AML-193 (cell line): ENCODE data around the gene GFRA1.
"Not testable (repeated sequence)": the region's sequence is repeated elsewhere in the genome, so short reads cannot be mapped to it uniquely, and the experiment has no call there.

ENCODE experiments used
- DNase-seq, 2 experiments: peaks; one replicate each; lab custom pipeline; 2025; lab: John Stamatoyannopoulos, UW

Gene GFRA1

GRCh38 chr10:116067825-116068224 is 205.2 kb downstream of the GFRA1 start:
- DNase-seq: no peak

DNA sequence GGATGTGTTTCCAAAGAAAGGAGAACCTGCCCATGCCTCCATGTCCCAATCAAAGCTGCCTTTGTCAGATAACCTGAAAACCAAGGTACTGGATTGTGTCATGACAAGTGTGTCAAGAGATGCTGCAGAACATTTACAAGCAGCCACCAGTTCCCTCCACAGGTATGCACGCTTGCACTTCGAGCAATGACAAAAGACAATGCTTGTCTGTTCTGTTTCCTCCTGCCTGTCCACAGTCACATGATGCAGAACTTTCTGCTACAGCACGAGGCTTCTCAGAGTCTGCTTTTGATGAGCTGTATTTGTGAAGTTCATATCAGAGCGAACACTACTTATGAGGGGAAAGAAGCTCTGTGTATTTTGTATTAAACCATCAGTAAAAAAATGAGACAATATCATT is 209.9 kb downstream of the GFRA1 start:
- no peak for DNase-seq

GRCh38 chr10:116060864-116061263 is 212.1 kb downstream of the GFRA1 start:
- no peak for DNase-seq

GRCh38 chr10:116059320-116059719 is 213.7 kb downstream of the GFRA1 start:
- DNase-seq: no peak

GRCh38 chr10:116056445-116057293 is 216.3 kb downstream of the GFRA1 start:
- no peak for DNase-seq

- DNase-seq: no peak
These were observed 217.1 kb downstream of the GFRA1 start for GRCh38 chr10:116055917-116056252.

GRCh38 chr10:116055252-116055916 is 217.6 kb downstream of the GFRA1 start:
- no peak for DNase-seq

DNA sequence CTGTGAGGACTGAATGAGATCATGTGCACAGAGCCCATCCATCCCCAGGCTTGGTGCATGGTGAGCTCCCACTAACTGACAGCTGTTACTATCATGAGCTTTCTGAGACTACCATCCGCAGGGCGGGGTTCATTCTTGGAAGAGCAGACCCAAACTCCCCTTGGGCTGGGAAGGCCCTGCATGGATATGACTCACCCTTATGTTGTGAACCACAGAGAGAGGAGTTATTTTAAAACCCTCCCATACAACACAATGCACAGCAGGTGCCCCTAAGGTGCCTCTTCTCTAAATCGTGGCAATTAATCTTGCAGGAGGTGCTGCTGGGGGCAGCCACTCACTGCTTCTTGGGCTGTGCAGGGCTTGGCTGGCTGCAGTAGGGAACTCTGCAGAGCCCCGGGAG is 219.1 kb downstream of the GFRA1 start:
- no peak for DNase-seq

DNA sequence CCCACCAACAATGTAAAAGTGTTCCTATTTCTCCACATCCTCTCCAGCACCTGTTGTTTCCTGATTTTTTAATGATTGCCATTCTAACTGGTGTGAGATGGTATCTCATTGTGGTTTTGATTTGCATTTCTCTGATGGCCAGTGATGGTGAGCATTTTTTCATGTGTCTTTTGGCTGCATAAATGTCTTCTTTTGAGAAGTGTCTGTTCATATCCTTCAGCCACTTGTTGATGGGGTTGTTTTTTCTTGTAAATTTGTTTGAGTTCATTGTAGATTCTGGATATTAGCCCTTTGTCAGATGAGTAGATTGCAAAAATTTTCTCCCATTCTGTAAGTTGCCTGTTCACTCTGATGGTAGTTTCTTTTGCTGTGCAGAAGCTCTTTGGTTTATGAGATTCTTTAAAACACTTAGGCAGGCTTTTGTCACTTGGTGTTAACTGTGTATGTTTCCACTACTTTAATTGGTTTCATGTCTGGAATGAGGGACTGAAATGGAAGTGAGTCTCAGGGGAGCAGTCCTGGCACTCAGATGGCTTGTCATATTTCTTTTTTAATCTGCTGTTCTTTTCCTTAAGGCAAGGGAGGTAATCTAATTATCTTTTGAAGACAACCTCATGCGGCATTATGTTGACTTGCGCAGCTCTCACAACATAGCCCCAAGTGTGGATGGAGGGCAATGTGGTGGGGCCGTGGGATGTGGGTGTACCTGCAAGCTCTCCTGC is 219.8 kb downstream of the GFRA1 start:
- DNase-seq: not testable (repeated sequence)

DNA sequence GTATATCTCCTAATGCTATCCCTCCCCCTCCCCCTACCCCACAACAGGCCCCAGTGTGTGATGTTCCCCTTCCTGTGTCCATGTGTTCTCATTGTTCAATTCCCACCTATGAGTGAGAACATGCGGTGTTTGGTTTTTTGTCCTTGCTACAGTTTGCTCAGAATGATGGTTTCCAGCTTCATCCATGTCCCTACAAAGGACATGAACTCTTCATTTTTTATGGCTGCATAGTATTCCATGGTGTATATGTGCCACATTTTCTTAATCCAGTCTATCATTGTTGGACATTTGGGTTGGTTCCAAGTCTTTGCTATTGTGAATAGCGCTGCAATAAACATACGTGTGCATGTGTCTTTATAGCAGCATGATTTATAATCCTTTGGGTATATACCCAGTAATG is 220.5 kb downstream of the GFRA1 start:
- DNase-seq: not testable (repeated sequence)

GRCh38 chr10:116049974-116050304 is 223.1 kb downstream of the GFRA1 start:
- no peak for DNase-seq

DNA sequence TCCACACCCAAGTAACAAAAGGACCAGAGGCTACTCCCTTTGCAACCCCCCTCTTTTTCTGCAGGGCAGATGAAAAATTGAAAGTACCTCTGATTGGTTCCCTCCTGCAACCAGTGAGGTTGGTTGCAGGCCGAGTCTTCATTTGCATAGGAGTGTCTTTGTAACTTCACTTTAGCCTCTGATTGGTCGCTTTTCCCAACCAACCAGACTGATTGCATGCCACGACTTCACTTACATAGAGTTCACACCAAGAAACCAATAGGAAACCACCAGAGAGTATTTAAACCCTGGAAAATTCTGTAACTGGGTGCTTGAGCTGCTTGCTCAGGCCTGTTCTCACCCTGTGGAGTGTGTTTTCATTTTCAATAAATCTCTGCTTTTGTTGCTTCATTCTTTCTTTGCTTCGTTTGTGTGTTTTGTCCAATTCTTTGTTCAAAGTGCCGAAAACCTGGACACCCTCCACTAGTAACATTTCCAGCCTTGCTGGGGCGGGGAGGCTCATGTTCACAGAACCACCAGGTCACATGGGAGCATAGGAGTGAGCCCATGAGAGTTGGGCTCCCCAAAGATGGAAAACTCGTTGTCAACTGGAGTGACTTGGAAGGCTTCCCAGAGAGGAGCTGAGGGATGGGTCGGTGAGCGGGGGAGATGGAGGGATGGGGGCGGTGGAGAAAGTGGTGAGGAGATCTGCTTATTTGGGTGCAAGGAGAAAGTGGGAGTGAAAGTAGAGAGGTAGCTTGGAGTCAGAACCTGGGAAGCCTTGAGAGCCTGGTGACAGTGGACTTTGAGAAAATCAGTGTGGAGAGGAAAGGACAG is 223.6 kb downstream of the GFRA1 start:
- DNase-seq: no peak

DNA sequence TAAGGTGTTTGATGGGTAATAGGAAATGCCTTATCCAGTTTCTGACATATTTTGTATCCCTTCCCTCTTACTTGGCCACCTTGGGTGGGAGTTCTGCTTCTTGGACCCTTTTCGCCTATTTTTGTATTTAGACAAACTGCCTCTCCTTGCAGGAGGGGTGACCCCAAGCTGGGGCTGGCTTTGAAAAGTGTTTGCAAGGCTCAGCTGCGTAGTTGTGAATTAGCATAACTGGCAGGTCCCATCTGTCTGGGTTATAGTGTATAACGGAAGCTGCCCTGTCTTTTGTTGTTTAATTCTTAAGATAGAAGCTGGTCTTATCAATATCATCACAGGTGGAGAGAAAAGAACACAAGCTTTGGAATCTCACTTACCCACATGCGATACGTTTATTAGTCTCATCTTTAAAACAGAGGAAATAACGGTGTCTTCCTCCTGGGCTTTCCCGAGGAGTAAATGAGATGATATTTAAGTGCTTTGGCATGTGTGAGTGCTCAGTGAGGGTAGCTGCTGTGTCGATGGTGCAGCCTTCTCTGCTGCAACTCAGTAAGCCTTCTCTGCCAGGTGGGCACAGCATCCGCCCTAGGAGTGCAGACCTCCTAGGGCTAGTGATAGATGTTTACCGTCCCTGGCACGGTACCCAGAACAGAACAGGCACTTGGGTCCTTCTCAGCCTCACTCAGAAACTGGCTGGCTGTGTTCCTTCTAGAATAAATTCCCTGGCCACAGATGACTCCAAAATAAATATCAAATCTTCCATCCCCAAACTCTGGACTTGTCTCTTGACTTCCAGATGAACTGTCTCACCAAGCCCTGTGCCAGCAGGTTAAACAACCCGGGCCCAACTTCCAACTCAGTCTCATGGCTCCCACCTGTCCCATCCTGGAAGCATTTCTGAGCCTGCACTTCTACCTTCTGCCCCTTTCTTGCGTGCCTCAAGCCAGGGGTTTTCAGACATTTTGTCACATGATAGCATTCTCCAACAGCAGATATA is 227.3 kb downstream of the GFRA1 start:
- no peak for DNase-seq

GRCh38 chr10:116044801-116045248 is 228.2 kb downstream of the GFRA1 start:
- no peak for DNase-seq

DNA sequence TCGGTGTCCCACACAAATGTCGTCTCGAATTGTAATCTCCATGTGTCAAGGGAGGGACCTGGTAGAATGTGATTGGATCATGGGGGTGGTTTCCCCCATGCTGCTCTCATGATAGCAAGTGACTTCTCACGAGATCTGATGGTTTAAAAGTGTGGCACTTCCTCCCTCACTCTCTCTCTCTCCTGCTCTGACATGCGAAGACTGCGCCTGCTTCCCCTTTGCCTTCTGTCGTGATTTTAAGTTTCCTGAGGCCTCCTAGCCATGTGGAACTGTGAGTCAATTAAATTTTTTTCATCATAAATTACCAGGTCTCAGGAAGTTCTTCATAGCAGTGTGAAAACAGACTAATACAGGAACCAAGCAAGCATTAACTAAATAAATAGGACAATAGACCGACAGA is 229.1 kb downstream of the GFRA1 start:
- no peak for DNase-seq

DNA sequence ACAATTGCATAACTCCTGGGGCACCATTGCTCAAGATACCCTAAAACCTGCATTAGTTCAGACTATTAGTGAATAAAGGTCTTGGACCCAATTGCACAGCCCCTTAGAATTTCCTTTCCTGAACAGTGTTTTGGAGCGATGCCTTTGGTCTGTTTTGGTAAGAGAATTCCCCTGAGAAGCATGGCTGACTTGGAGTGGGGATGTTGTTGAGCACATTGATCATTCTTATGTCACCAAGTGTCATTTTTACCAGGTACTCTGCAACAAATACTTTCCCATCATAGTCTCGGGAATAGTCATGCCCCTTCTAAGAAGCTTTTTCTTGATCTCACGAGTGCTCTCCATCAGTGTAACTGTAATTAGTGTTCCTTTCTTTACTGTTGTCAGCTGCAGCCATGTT is 229.7 kb downstream of the GFRA1 start:
- no peak for DNase-seq

DNA sequence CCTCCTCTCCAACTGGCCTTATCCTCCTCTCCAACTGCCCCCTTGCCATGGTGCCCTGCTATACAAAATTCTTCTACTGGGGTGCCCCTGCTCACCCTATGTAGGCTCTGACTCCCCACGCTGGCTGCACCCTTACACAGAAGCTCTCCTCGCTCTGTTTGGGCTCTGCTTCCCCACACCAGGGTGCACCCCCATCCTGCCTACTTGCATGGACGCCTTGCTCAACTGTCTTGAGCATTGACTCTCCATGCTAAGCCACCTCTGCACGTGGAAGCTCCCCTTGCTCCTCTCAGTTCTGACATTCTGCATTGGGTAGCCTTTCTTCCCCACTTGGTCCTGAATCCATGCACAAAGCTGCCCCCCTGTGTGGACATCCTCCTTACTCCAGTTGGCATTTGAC is 231.1 kb downstream of the GFRA1 start:
- no peak for DNase-seq

GRCh38 chr10:116039612-116040011 is 233.4 kb downstream of the GFRA1 start:
- DNase-seq: no peak

DNA sequence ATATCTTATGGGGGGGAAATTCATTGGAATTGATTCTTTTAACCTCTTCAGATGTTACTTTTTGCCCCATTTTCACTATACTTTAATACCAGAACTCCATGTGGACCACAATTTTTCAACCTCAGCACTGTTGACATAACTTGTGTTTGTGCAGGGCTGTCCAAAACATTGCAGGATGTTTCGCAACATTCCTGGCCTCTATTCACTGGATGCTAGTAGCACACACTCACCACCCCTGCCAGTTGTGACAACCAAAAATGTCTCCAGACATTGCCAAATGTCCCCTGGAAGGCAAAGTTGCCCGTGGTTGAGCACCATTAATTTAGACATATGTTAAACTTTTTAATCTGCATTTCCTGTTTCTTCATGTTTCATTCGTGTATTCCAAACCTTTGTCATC is 234.7 kb downstream of the GFRA1 start:
- no peak for DNase-seq

DNA sequence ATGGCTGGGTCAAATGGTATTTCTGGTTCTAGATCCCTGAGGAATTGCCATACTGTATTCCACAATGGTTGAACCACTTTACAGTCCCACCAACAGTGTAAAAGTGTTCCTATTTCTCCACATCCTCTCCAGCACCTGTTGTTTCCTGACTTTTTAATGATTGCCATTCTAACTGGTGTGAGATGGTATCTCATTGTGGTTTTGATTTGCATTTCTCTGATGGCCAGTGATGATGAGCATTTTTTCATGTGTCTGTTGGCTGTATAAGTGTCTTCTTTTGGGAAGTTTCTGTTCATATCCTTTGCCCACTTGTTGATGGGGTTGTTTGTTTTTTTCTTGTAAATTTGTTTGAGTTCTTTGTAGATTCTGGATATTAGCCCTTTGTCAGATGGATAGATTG is 237.6 kb downstream of the GFRA1 start:
- DNase-seq: not testable (repeated sequence)

DNA sequence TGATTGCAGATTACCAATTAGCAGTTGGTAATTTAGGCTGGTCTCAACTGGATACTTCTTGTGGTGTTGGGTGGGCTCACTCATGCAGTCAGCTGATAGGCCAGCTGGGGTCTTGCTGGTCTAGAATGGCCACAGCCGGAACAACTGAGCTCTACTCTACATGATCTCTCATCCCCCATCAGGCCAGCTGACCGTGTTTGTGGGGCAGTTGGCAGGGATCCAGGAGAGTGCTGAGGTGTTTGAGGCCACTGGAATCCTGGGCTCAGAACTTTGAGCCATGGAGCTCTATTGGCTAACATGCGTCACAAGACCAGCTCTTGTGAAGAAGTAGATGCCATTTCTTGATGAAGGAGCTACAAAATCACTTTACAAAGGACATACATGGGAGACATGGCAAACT is 242.4 kb downstream of the GFRA1 start:
- DNase-seq: no peak
